ENCODE measurements around the gene MRPL33.

MRPL33 gene

GRCh38 chr2:27771548-27772335 is at the start of gene MRPL33:
TSS of gene MRPL33 (plus strand) at chr2:27771719. CDS start at chr2:27771778, 59 bp downstream.
- Histone ChIP-seq H3K27ac (ENCODE audit: low read depth, low read length) (peak within 1 kb of the TSS; percentile 94), H3K36me3 (ENCODE audit: control insufficient read depth, insufficient read depth, low read length) (no peaks in the 10 kb centered on the region), H3K4me3 (ENCODE audit: low read length) (peak within 1 kb of the TSS; percentile 94), H3K9ac (ENCODE audit: low read length) (peak within 1 kb of the TSS; percentile 76), H3K4me1 (ENCODE audit: control insufficient read depth, insufficient read depth, low read length) (peaks cover 27% of the 10 kb centered on the region), H3K27me3 (ENCODE audit: control insufficient read depth, insufficient read depth, low read length) (no peaks in the 10 kb centered on the region)

DNA sequence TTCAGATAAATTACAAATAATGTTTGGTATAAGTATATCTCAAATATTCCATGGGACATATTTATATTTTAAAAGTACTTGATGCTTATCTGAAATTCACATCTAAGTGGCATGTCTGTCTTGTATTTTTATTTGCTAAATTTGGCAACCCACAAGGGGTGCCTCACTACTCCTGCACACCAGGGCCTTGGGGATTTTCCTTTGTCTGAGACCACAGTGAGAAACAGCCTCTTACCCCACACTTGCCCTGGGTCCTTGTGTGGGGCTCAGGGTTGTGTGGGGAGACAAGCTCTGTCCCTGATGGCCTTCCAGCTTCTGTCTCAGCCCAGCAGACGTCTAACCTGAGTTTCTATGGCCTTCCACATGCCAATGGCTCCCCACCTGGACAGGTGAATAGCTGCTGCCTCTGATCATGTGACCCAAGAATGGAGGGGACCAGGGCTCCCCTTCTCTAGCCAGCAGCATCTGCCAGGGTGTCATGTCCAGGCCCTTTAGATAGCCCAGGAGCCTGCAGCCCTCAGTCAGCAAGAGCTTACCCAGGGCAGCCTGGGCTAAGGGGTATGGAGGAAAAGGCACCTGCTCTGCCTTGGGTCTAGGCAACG is 49.5 kb upstream of the MRPL33 start:
- Histone ChIP-seq H3K27me3 (ENCODE audit: control insufficient read depth, insufficient read depth, low read length) (no peaks in the 10 kb centered on the region), H3K27ac (ENCODE audit: low read depth, low read length) (no peak overlapping the region), H3K4me1 (ENCODE audit: control insufficient read depth, insufficient read depth, low read length) (peaks cover 8% of the 10 kb centered on the region), H3K9ac (ENCODE audit: low read length) (no peak overlapping the region), H3K36me3 (ENCODE audit: control insufficient read depth, insufficient read depth, low read length) (no peaks in the 10 kb centered on the region), H3K4me3 (ENCODE audit: low read length) (no peak overlapping the region)

DNA sequence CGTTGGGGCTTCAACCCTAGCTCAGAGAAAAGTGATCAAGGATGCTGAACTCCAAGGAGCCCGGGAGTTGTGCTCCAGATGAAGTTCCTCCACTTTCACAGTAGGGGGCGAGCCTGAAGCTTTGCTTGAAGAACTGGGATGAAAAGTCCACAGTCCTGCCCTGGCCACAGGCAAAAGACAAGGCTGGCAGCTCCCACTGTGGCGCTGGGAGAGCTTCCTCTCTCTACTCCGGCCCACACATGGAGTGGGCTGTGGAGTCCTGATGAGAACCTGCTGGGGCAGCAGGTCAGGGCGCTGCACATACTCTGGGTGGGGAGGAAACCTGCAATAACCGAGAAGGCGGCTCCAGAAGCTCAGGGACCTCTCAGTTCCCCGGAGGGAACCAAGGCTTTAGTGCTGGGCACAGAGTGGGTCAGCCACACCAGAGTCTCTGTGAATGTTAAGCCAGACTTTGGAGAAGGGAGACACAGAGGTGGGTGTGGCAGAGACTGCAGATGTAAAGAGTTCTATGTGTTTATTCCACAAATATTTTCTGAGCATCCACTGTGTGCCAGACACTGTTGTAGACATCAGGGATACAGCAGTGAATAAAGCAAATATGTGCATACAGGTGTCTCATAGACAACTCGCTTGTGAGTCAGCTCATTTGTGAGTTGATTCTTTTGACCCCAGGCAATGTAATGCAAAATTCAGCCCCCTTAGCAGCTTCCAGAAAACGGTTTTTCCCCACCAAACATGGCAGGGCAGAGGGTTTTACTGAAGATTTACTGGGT is 48.0 kb upstream of the MRPL33 start:
- peak overlapping the region; percentile 86 for H3K27ac ChIP-seq (ENCODE audit: low read depth, low read length)
- H3K36me3 ChIP-seq (ENCODE audit: control insufficient read depth, insufficient read depth, low read length): no peaks in the 10 kb centered on the region
- peaks cover 8% of the 10 kb centered on the region for H3K4me1 ChIP-seq (ENCODE audit: control insufficient read depth, insufficient read depth, low read length)
- no peak overlapping the region for H3K4me3 ChIP-seq (ENCODE audit: low read length)
- no peak overlapping the region for H3K9ac ChIP-seq (ENCODE audit: low read length)
- H3K27me3 ChIP-seq (ENCODE audit: control insufficient read depth, insufficient read depth, low read length): no peaks in the 10 kb centered on the region

GRCh38 chr2:27724191-27724590 is 47.3 kb upstream of the MRPL33 start:
- peaks cover 8% of the 10 kb centered on the region for H3K4me1 ChIP-seq (ENCODE audit: control insufficient read depth, insufficient read depth, low read length)
- no peaks in the 10 kb centered on the region for H3K27me3 ChIP-seq (ENCODE audit: control insufficient read depth, insufficient read depth, low read length)
- H3K4me3 ChIP-seq (ENCODE audit: low read length): no peak overlapping the region
- no peak overlapping the region for H3K9ac ChIP-seq (ENCODE audit: low read length)
- peak overlapping the region; percentile 86 for H3K27ac ChIP-seq (ENCODE audit: low read depth, low read length)
- no peaks in the 10 kb centered on the region for H3K36me3 ChIP-seq (ENCODE audit: control insufficient read depth, insufficient read depth, low read length)

- Histone ChIP-seq H3K27me3 (ENCODE audit: control insufficient read depth, insufficient read depth, low read length) (no peaks in the 10 kb centered on the region), H3K9ac (ENCODE audit: low read length) (no peak overlapping the region), H3K4me1 (ENCODE audit: control insufficient read depth, insufficient read depth, low read length) (peaks cover 8% of the 10 kb centered on the region), H3K36me3 (ENCODE audit: control insufficient read depth, insufficient read depth, low read length) (no peaks in the 10 kb centered on the region), H3K4me3 (ENCODE audit: low read length) (no peak overlapping the region), H3K27ac (ENCODE audit: low read depth, low read length) (peak overlapping the region; percentile 86)
Measured at GRCh38 chr2:27724905-27725701, 46.4 kb upstream of the MRPL33 start.

- peaks cover 8% of the 10 kb centered on the region for H3K4me1 ChIP-seq (ENCODE audit: control insufficient read depth, insufficient read depth, low read length)
- no peak overlapping the region for H3K9ac ChIP-seq (ENCODE audit: low read length)
- no peaks in the 10 kb centered on the region for H3K36me3 ChIP-seq (ENCODE audit: control insufficient read depth, insufficient read depth, low read length)
- H3K27ac ChIP-seq (ENCODE audit: low read depth, low read length): no peak overlapping the region
- H3K4me3 ChIP-seq (ENCODE audit: low read length): no peak overlapping the region
- no peaks in the 10 kb centered on the region for H3K27me3 ChIP-seq (ENCODE audit: control insufficient read depth, insufficient read depth, low read length)
Measured at GRCh38 chr2:27727257-27727656, 44.3 kb upstream of the MRPL33 start.

GRCh38 chr2:27728081-27728858 is 43.2 kb upstream of the MRPL33 start:
- Histone ChIP-seq H3K4me1 (ENCODE audit: control insufficient read depth, insufficient read depth, low read length) (peaks cover 8% of the 10 kb centered on the region), H3K9ac (ENCODE audit: low read length) (no peak overlapping the region), H3K36me3 (ENCODE audit: control insufficient read depth, insufficient read depth, low read length) (no peaks in the 10 kb centered on the region), H3K27me3 (ENCODE audit: control insufficient read depth, insufficient read depth, low read length) (no peaks in the 10 kb centered on the region), H3K27ac (ENCODE audit: low read depth, low read length) (no peak overlapping the region), H3K4me3 (ENCODE audit: low read length) (no peak overlapping the region)

- Histone ChIP-seq H3K36me3 (ENCODE audit: control insufficient read depth, insufficient read depth, low read length) (no peaks in the 10 kb centered on the region), H3K27ac (ENCODE audit: low read depth, low read length) (no peak overlapping the region), H3K4me3 (ENCODE audit: low read length) (no peak overlapping the region), H3K9ac (ENCODE audit: low read length) (no peak overlapping the region), H3K4me1 (ENCODE audit: control insufficient read depth, insufficient read depth, low read length) (peaks cover 8% of the 10 kb centered on the region), H3K27me3 (ENCODE audit: control insufficient read depth, insufficient read depth, low read length) (no peaks in the 10 kb centered on the region)
Measured at GRCh38 chr2:27729198-27729597, 42.3 kb upstream of the MRPL33 start.

DNA sequence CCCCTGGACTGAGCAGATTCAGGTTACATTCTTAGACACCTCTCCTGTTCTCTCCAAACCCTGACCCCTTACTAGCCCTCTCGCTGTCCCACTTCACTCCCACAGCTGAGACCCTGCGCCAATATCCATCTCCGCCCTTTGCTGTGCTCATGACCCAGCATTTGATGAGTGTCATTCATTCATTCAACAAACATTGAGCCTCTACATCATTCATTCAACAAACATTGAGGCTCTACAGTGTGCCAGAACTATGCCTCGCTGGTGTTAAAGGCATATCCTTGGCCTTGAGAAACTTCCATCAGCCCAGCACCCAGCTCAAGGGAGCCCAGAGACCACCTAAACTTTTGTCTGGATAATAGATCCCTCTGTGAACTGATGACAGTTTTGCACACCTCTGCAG is 41.9 kb upstream of the MRPL33 start:
- Histone ChIP-seq H3K27me3 (ENCODE audit: control insufficient read depth, insufficient read depth, low read length) (no peaks in the 10 kb centered on the region), H3K9ac (ENCODE audit: low read length) (no peak overlapping the region), H3K4me3 (ENCODE audit: low read length) (no peak overlapping the region), H3K27ac (ENCODE audit: low read depth, low read length) (no peak overlapping the region), H3K36me3 (ENCODE audit: control insufficient read depth, insufficient read depth, low read length) (no peaks in the 10 kb centered on the region), H3K4me1 (ENCODE audit: control insufficient read depth, insufficient read depth, low read length) (peaks cover 8% of the 10 kb centered on the region)

DNA sequence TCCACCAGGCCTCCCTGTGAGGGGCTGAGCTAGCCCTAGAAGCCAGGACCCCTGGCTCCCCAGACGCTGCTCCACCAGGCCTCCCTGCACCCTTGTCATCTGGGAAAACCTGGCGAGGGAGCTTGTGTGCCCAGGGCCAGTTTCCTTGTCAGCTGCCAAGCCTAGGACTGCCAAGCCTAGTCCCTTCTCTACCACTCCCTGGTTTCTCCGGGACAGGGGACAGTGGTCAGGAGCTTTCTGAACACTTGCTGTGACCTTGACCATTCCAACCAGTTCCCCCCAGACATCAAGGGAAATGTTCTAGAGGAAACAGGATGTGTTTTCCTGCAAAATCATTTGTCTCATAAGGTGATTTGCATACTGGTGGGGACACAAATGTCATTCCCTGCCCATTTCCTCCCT is 41.3 kb upstream of the MRPL33 start:
- H3K27ac ChIP-seq (ENCODE audit: low read depth, low read length): no peak overlapping the region

DNA sequence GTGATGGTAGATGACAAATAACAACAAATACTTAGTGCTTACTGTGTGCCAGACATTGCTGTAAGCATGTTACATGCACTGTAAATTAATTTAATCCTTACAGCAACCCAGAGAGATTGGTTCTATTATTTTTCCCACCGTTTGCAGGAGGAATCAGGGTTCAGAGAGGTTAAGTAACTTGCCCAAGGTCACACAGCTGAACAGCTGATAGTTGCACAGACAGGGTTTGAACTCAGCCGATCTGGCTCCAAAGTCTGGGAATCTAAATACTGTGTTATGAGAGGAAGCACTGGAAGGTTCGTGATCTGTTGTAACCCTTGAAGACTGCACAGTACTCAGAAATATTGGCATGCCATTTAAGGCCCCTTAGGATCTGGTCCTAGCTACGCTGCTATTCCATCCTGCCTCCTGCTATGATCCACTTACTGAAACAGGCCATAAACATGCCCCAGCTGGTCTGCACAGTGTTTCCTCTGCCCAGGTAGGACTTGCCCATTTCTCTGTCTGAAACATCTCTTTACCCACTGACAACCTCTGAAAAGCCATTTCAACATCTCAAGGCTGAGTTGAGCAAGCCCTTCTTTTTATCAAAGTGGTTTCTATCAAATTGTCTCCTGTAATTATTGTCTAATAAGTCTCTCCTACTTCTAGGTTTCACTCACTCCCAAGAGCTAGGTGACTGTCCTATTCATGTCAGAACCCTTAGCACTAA is 40.4 kb upstream of the MRPL33 start:
- H3K4me3 ChIP-seq (ENCODE audit: low read length): no peak overlapping the region
- H3K36me3 ChIP-seq (ENCODE audit: control insufficient read depth, insufficient read depth, low read length): no peaks in the 10 kb centered on the region
- H3K27ac ChIP-seq (ENCODE audit: low read depth, low read length): no peak overlapping the region
- H3K9ac ChIP-seq (ENCODE audit: low read length): no peak overlapping the region
- H3K4me1 ChIP-seq (ENCODE audit: control insufficient read depth, insufficient read depth, low read length): peaks cover 8% of the 10 kb centered on the region
- H3K27me3 ChIP-seq (ENCODE audit: control insufficient read depth, insufficient read depth, low read length): no peaks in the 10 kb centered on the region

More for the DNA sequence above, 41.3 kb upstream of the MRPL33 start:
- Histone ChIP-seq H3K27me3 (ENCODE audit: control insufficient read depth, insufficient read depth, low read length) (no peaks in the 10 kb centered on the region), H3K36me3 (ENCODE audit: control insufficient read depth, insufficient read depth, low read length) (no peaks in the 10 kb centered on the region), H3K9ac (ENCODE audit: low read length) (no peak overlapping the region), H3K4me1 (ENCODE audit: control insufficient read depth, insufficient read depth, low read length) (peaks cover 7% of the 10 kb centered on the region), H3K4me3 (ENCODE audit: low read length) (no peak overlapping the region)

All from rectal smooth muscle tissue (tissue), 1 donor.